HUES6 (cell line): Measurements from ENCODE around the gene MISP3.
A peak's percentile ranks its signal among the peaks of the same experiment; 100 is the strongest.

Experiments used
- H3K27ac ChIP-seq: 2 replicates; pipeline ENCODE4 v1.7.0; 2013; ENCODE audit warnings: low read depth, mild to moderate bottlenecking, low read length, inconsistent platforms
- H3K27me3 ChIP-seq: 2 replicates; pipeline ENCODE4 v1.6.1; 2013; ENCODE audit warnings: low read length; ENCODE audit not compliant: control insufficient read depth, insufficient read depth
- H3K36me3 ChIP-seq: 2 replicates; pipeline ENCODE4 v1.6.1; 2013; ENCODE audit warnings: low read length; ENCODE audit not compliant: control insufficient read depth, insufficient read depth
- H3K4me1 ChIP-seq: 2 replicates; pipeline ENCODE4 v1.6.1; 2013; ENCODE audit warnings: low read length; ENCODE audit not compliant: control insufficient read depth, insufficient read depth
- H3K4me3 ChIP-seq: 2 replicates; pipeline ENCODE4 v1.5.1; 2013; ENCODE audit warnings: low read depth, low read length
- H3K9ac ChIP-seq: one replicate; pipeline ENCODE4 v1.6.1; 2013; ENCODE audit warnings: mild to moderate bottlenecking, low read length
- H3K9me3 ChIP-seq: 2 replicates; pipeline ENCODE4 v1.6.1; 2013; ENCODE audit warnings: low read depth, low read length; ENCODE audit not compliant: control insufficient read depth, insufficient read depth

Gene MISP3

GRCh38 chr19:14110650-14111049 is 38.1 kb downstream of the MISP3 start:
- Histone ChIP-seq H3K27me3 (no peaks in the 10 kb centered on the region), H3K4me3 (no peak overlapping the region), H3K9me3 (no peaks in the 10 kb centered on the region), H3K36me3 (peaks cover 5% of the 10 kb centered on the region; the same call in 1 of the 2 replicates), H3K4me1 (peaks cover 20% of the 10 kb centered on the region), H3K27ac (no peak overlapping the region), H3K9ac (no peak overlapping the region)

- Histone ChIP-seq H3K9me3 (no peaks in the 10 kb centered on the region), H3K36me3 (peaks cover 2% of the 10 kb centered on the region; the same call in 1 of the 2 replicates), H3K27ac (no peak overlapping the region), H3K4me1 (peaks cover 24% of the 10 kb centered on the region), H3K4me3 (no peak overlapping the region), H3K9ac (no peak overlapping the region), H3K27me3 (no peaks in the 10 kb centered on the region)
Observed at GRCh38 chr19:14111486-14111885, 38.9 kb downstream of the MISP3 start.

- no peaks in the 10 kb centered on the region for H3K36me3 ChIP-seq
- peak overlapping the region; percentile 17; the same call in 1 of the 2 replicates for H3K27ac ChIP-seq
- no peaks in the 10 kb centered on the region for H3K9me3 ChIP-seq
- no peak overlapping the region for H3K4me3 ChIP-seq
- no peak overlapping the region for H3K9ac ChIP-seq
- peaks cover 27% of the 10 kb centered on the region for H3K4me1 ChIP-seq
- H3K27me3 ChIP-seq = no peaks in the 10 kb centered on the region
Observed at GRCh38 chr19:14112051-14112808, 39.6 kb downstream of the MISP3 start.

- Histone ChIP-seq H3K9me3 (no peaks in the 10 kb centered on the region), H3K36me3 (no peaks in the 10 kb centered on the region), H3K27ac (peak overlapping the region; percentile 17; the same call in 1 of the 2 replicates), H3K4me1 (peaks cover 27% of the 10 kb centered on the region), H3K4me3 (no peak overlapping the region), H3K27me3 (no peaks in the 10 kb centered on the region), H3K9ac (no peak overlapping the region)
Observed at GRCh38 chr19:14112809-14113385, 40.3 kb downstream of the MISP3 start.

GRCh38 chr19:14113762-14114414 is 41.3 kb downstream of the MISP3 start:
- H3K9me3 ChIP-seq = no peaks in the 10 kb centered on the region
- no peak overlapping the region for H3K4me3 ChIP-seq
- no peak overlapping the region for H3K9ac ChIP-seq
- no peaks in the 10 kb centered on the region for H3K27me3 ChIP-seq
- no peaks in the 10 kb centered on the region for H3K36me3 ChIP-seq
- H3K27ac ChIP-seq = no peak overlapping the region
- peaks cover 33% of the 10 kb centered on the region for H3K4me1 ChIP-seq

GRCh38 chr19:14114439-14114838 is 41.9 kb downstream of the MISP3 start:
- Histone ChIP-seq H3K27me3 (no peaks in the 10 kb centered on the region), H3K27ac (no peak overlapping the region), H3K9me3 (no peaks in the 10 kb centered on the region), H3K9ac (no peak overlapping the region), H3K4me3 (no peak overlapping the region), H3K4me1 (peaks cover 37% of the 10 kb centered on the region), H3K36me3 (no peaks in the 10 kb centered on the region)

- Histone ChIP-seq H3K4me1 (peaks cover 37% of the 10 kb centered on the region), H3K27ac (no peak overlapping the region)
Observed at GRCh38 chr19:14114854-14115253, 42.3 kb downstream of the MISP3 start.

GRCh38 chr19:14115756-14116155 is 43.2 kb downstream of the MISP3 start:
- H3K36me3 ChIP-seq = peaks cover 9% of the 10 kb centered on the region
- H3K27ac ChIP-seq = no peak overlapping the region
- peaks cover 37% of the 10 kb centered on the region for H3K4me1 ChIP-seq
- H3K27me3 ChIP-seq = no peaks in the 10 kb centered on the region
- no peaks in the 10 kb centered on the region for H3K9me3 ChIP-seq
- no peak overlapping the region for H3K9ac ChIP-seq
- H3K4me3 ChIP-seq = no peak overlapping the region

More at GRCh38 chr19:14114854-14115253, 42.3 kb downstream of the MISP3 start:
- no peaks in the 10 kb centered on the region for H3K9me3 ChIP-seq
- H3K27me3 ChIP-seq = no peaks in the 10 kb centered on the region
- H3K4me3 ChIP-seq = no peak overlapping the region
- no peak overlapping the region for H3K9ac ChIP-seq
- H3K36me3 ChIP-seq = peaks cover 3% of the 10 kb centered on the region; the same call in 1 of the 2 replicates

- H3K9me3 ChIP-seq = no peaks in the 10 kb centered on the region
- H3K9ac ChIP-seq = no peak overlapping the region
- H3K27me3 ChIP-seq = no peaks in the 10 kb centered on the region
- peak overlapping the region; percentile 75 for H3K4me3 ChIP-seq
- H3K36me3 ChIP-seq = peaks cover 13% of the 10 kb centered on the region
- no peak overlapping the region for H3K27ac ChIP-seq
- H3K4me1 ChIP-seq = peaks cover 37% of the 10 kb centered on the region
Observed at GRCh38 chr19:14116525-14116917, 43.9 kb downstream of the MISP3 start.

GRCh38 chr19:14116918-14117578 is 44.5 kb downstream of the MISP3 start:
- Histone ChIP-seq H3K4me3 (peak overlapping the region; percentile 75), H3K4me1 (peaks cover 32% of the 10 kb centered on the region), H3K9ac (peak overlapping the region; percentile 40), H3K27ac (no peak overlapping the region), H3K36me3 (peaks cover 15% of the 10 kb centered on the region), H3K27me3 (no peaks in the 10 kb centered on the region), H3K9me3 (no peaks in the 10 kb centered on the region)
